Heart right ventricle (tissue), 16 donors: Measurements from ENCODE around the gene DHX8. TPM values are rescaled to one million over a fixed set of nuclear protein-coding genes. Genes with fewer than 3 reads are reported as not detected.

Source experiments
- ATAC-seq, 8 donors: fragments of 200-7000 bp; cut with Tn5 transposase; one replicate each; pipeline ENCODE4 v1.9.1; 2020; ENCODE audit warnings: mild to moderate bottlenecking in 8 of 8, moderate library complexity in 8 of 8, moderate number of reproducible peaks in 1 of 8
- DNase-seq, 2 donors: peaks; one replicate each; pipeline ENCODE4 v3.0.0-alpha.2; 2020
- H3K27ac ChIP-seq, 10 donors: fragments of 200-600 bp; sonication (generic) in 2 of 10; one replicate each; pipeline versions ENCODE4 v1.5.0 to v1.8.0; 2020 to 2022; ENCODE audit warnings: mild to moderate bottlenecking in 3 of 10
- H3K27me3 ChIP-seq, 7 donors: fragments of 200-600 bp; one replicate each; pipeline ENCODE4 v1.8.0; 2021 to 2022; ENCODE audit warnings: mild to moderate bottlenecking in 2 of 7
- H3K36me3 ChIP-seq, 9 donors: fragments of 200-600 bp; sonication (generic) in 1 of 9; one replicate each; pipeline versions ENCODE4 v1.5.0 to v1.8.0; 2020 to 2022; ENCODE audit warnings: mild to moderate bottlenecking in 2 of 9
- H3K4me1 ChIP-seq, 9 donors: fragments of 200-600 bp; sonication (generic) in 1 of 9; one replicate each; pipeline versions ENCODE4 v1.5.0 to v1.8.0; 2020 to 2022; ENCODE audit warnings: mild to moderate bottlenecking in 4 of 9
- H3K4me3 ChIP-seq, 10 donors: fragments of 200-600 bp; sonication (generic) in 2 of 10; one replicate each; pipeline versions ENCODE4 v1.5.0 to v1.8.0; 2020 to 2022; ENCODE audit warnings: mild to moderate bottlenecking in 7 of 10, moderate library complexity in 2 of 10
- H3K9me3 ChIP-seq, 11 donors: fragments of 200-600 bp in 10 of 11; sonication (generic) in 2 of 11; one replicate each; pipeline versions ENCODE4 v1.5.0 to v1.8.0; 2013 to 2022; ENCODE audit warnings: mild to moderate bottlenecking in 2 of 11, control low read depth in 1 of 11, moderate library complexity in 1 of 11
- CTCF ChIP-seq, 9 donors: fragments of 200-600 bp; sonication (generic) in 2 of 9; IDR thresholded peaks; one replicate each; pipeline versions ENCODE4 v1.5.0 to v1.8.0; 2021 to 2022; ENCODE audit warnings: antibody characterized with exemption in 9 of 9, mild to moderate bottlenecking in 5 of 9, moderate library complexity in 1 of 9
- WGBS, 2 donors: extraction: QIAGEN DNeasy Blood & Tissue Kit; methylation state at CpG; one replicate each; pipeline ENCODE4 v1.1.7; 2013; ENCODE audit warnings: inconsistent platforms in 1 of 2; 5-methylcytosine and 5-hydroxymethylcytosine counted together
- intact Hi-C, 10 donors: fragments of 100-400 bp; cut with DNase I; formaldehyde crosslinking; loops; one replicate each; pipeline versions ENCODE4 v1.11.1 to v1.14.2; 2022
- polyA plus RNA-seq, 2 donors: library from polyadenylated mRNA; stranded (reverse); fragments of 200-250 nt; gene quantifications; one replicate each; pipeline ENCODE4 v1.2.3, GENCODE V29; 2013
- total RNA-seq, 10 donors: library from RNA; stranded (reverse); fragmentation: NEBNext Ultra II Directional in 3 of 10; extraction: Animal tissue kit (Norgen Biotek cat#: 25700) in 3 of 10; gene quantifications; one replicate each; pipeline versions ENCODE4 v1.2.1 to v1.2.4, GENCODE V29; 2021 to 2023
- donor health status: Arrhythmogenic right ventricular cardiomyopathy.
- donor health status: ischemic (EF 13 %, LVEDD 7.1; RV severe dilation, severe dysfunction).
- donor health status: healthy with polysubstance abuse.
- donor health status: DM: no; HTN: yes; CAD: no.
- donor health status: DM: no; HTN: no; CAD: no.
- donor health status: ischemic (EF 25% LVEDD 6.9; RV normal size, moderate dysfunction).
- donor health status: ischemic (EF 25% LVEDD 5.7; RV mildly dilated, moderate dysfunction).
- donor health status: healthy.
- donor health status: DM: yes; HTN: yes; CAD: no.
- donor health status: Ischemic cardiomyopathy.
- donor health status: ischemic (EF 35%, LVEDD 5.7; RV mildly dilated, moderate dysfunction).
- donor health status: nonischemic (EF 11% LVEDD 7.7; RV severe dilation, severe dysfunction).
- donor health status: DM: yes; HTN: yes; CAD: no.
- donor health status: PGD.
- donor health status: ischemic (EF 29% LVEDD 5.4; RV normal size, mild dysfunction).
- donor health status: nonischemic (EF 23%, LVEDD 6.1; RV moderate dilation, normal function).

Gene DHX8
- total and polyA plus RNA-seq, 12 donors = 19.2 to 42.0 (median 28.4) TPM

- H3K36me3 ChIP-seq = no peaks in the 10 kb centered on the region
- H3K9me3 ChIP-seq = no peaks in the 10 kb centered on the region
- intact Hi-C loops = loop anchor here in 4 of 10 donors (5.0 to 10.0 kb wide), 3 partner anchors 41 to 192 kb away; partner anchors contain the start of gene SOST (in 1 of the 4)
- H3K27ac ChIP-seq = no peak overlapping the region
- no peak overlapping the region for H3K4me3 ChIP-seq
- H3K4me1 ChIP-seq = peaks cover 0 to 27% (median 12%) of the 10 kb centered on the region in 9 donors
- H3K27me3 ChIP-seq = peaks cover 0 to 30% (median 4%) of the 10 kb centered on the region in 7 donors
- WGBS, 2 donors = 13 to 16% methylated on average over 19 of the region's 19 CpGs
- TF ChIP-seq CTCF (IDR thresholded peaks at IDR 0.05) = no peak
- ATAC-seq (peak in 5 of 8 donors; percentile 16 to 53 (median 41)), DNase-seq (no peak)
Observed at GRCh38 chr17:43562679-43563599, 79.2 kb downstream of the DHX8 start.

GRCh38 chr17:43563600-43564594 is 80.1 kb downstream of the DHX8 start:
- WGBS, 2 donors = 75% methylated on average over 15 of the region's 15 CpGs
- H3K4me1 ChIP-seq = peaks cover 0 to 25% (median 12%) of the 10 kb centered on the region in 9 donors
- no peaks in the 10 kb centered on the region for H3K36me3 ChIP-seq
- DNase-seq (no peak), ATAC-seq (no peak)
- no peaks in the 10 kb centered on the region for H3K9me3 ChIP-seq
- peaks cover 0 to 30% (median 4%) of the 10 kb centered on the region in 7 donors for H3K27me3 ChIP-seq
- no peak for TF ChIP-seq CTCF (IDR thresholded peaks at IDR 0.05)
- H3K27ac ChIP-seq = no peak overlapping the region
- intact Hi-C loops = loop anchor here in 4 of 10 donors (5.0 to 10.0 kb wide), 3 partner anchors 42 to 191 kb away; partner anchors contain the start of gene SOST (in 1 of the 4)
- no peak overlapping the region for H3K4me3 ChIP-seq

- intact Hi-C loops = loop anchor here in 1 of 10 donors (10.0 kb wide), 1 partner anchor 186 kb away; the partner anchor contains the start of gene SOST
Observed at GRCh38 chr17:43568506-43569082, 84.8 kb downstream of the DHX8 start.

More at GRCh38 chr17:43568506-43569082, 84.8 kb downstream of the DHX8 start:
- no peak for TF ChIP-seq CTCF (IDR thresholded peaks at IDR 0.05)
- no peak for ATAC-seq
- Histone ChIP-seq H3K4me1 (peaks cover 0 to 1% (median 0%) of the 10 kb centered on the region in 9 donors), H3K4me3 (no peak overlapping the region), H3K36me3 (no peaks in the 10 kb centered on the region), H3K9me3 (no peaks in the 10 kb centered on the region), H3K27ac (no peak overlapping the region), H3K27me3 (peaks cover 0 to 8% (median 0%) of the 10 kb centered on the region in 7 donors)
- WGBS, 2 donors = 85 to 98% methylated on average over 5 of the region's 5 CpGs
- no peak for DNase-seq
